SK-N-MC (cell line): ENCODE results near the gene RAB11B.

Source experiments
- EZH2 ChIP-seq: fragments of 200-600 bp; sonication (generic); IDR thresholded peaks from one replicate; pipeline ENCODE4 v1.6.1; 2017; ENCODE audit warnings: antibody characterized with exemption
- FOXP2 ChIP-seq: optimal IDR thresholded peaks from 2 replicates; pipeline ENCODE3; 2011; ENCODE audit warnings: mild to moderate bottlenecking, moderate library complexity; ENCODE audit not compliant: insufficient read depth; ENCODE audit errors: extremely low read length, control extremely low read depth
- POLR2AphosphoS5 ChIP-seq: IDR thresholded peaks from 2 replicates; pipeline ENCODE4 v1.6.1; 2012; ENCODE audit warnings: mild to moderate bottlenecking, low read depth, low read length, borderline replicate concordance

GRCh38 chr19:8449830-8450229 lies 59.7 kb downstream of the RAB11B start:
- no peak for TF ChIP-seq EZH2
- TF ChIP-seq POLR2AphosphoS5, result no peak
- no peak for TF ChIP-seq FOXP2
